Calu3 (cell line): ENCODE measurements around the gene IFI16. TPM values are rescaled to one million over a fixed set of nuclear protein-coding genes. Genes with fewer than 3 reads are reported as not detected.

Experiments
- BruUV-seq: library from RNA; stranded (reverse); fragments of 400-500 nt; replicated peaks from 2 replicates; lab custom pipeline; 2021; lab: Mats Ljungman, UMichigan
- CTCF ChIA-PET: fragments of 300-600 bp; sonication (Branson Sonifier 250); formaldehyde crosslinking; loops from one replicate; lab custom pipeline; 2022; ENCODE audit warnings: antibody characterized with exemption; lab: Charles Lee
- DNase-seq: peaks from one replicate; pipeline ENCODE4 v3.0.0; 2022
- H3K27ac Mint-ChIP-seq: one replicate; pipeline ENCODE4 v1.8.0; 2022; ENCODE audit warnings: mixed read lengths; ENCODE audit not compliant: unreplicated experiment
- H3K27me3 Mint-ChIP-seq: one replicate; pipeline ENCODE4 v1.8.0; 2022; ENCODE audit warnings: mixed read lengths; ENCODE audit not compliant: unreplicated experiment
- H3K36me3 Mint-ChIP-seq: one replicate; pipeline ENCODE4 v1.8.0; 2022; ENCODE audit warnings: mild to moderate bottlenecking, moderate library complexity, mixed read lengths; ENCODE audit not compliant: insufficient read depth, unreplicated experiment
- H3K4me1 Mint-ChIP-seq: one replicate; pipeline ENCODE4 v1.8.0; 2022; ENCODE audit warnings: mild to moderate bottlenecking, low read depth, mixed read lengths; ENCODE audit not compliant: unreplicated experiment
- H3K4me3 Mint-ChIP-seq: one replicate; pipeline ENCODE4 v1.8.0; 2022; ENCODE audit warnings: mild to moderate bottlenecking, low read depth, moderate library complexity, mixed read lengths; ENCODE audit not compliant: unreplicated experiment
- H3K9me3 Mint-ChIP-seq: one replicate; pipeline ENCODE4 v1.8.0; 2022; ENCODE audit warnings: low read depth, mixed read lengths; ENCODE audit not compliant: unreplicated experiment
- CTCF ChIP-seq: fragments of 200-600 bp; IDR thresholded peaks from one replicate; pipeline ENCODE4 v1.8.0; 2022; ENCODE audit warnings: antibody characterized with exemption; ENCODE audit not compliant: unreplicated experiment
- intact Hi-C: fragments of 100-400 bp; cut with micrococcal nuclease; formaldehyde crosslinking; loops from one replicate; pipeline ENCODE4 v1.10.0; 2022; ENCODE audit not compliant: unreplicated experiment
- total RNA-seq: library from RNA; stranded (reverse); gene quantifications from 2 replicates; pipeline ENCODE4 v1.2.3, GENCODE V29; 2022

Gene IFI16
- total RNA-seq, 1 experiment from 2014 or later, result 52.8 TPM

- Mint-ChIP-seq H3K27ac (no peak overlapping the region), H3K4me1 (no peaks in the 10 kb centered on the region), H3K4me3 (no peak overlapping the region), H3K27me3 (no peaks in the 10 kb centered on the region), H3K9me3 (peaks cover 2% of the 10 kb centered on the region), H3K36me3 (no peaks in the 10 kb centered on the region)
- no peak for TF ChIP-seq CTCF
- no peak for DNase-seq
- intact Hi-C loops, result no loop called here
- CTCF ChIA-PET, result no interaction called here
- no TSS peak for BruUV-seq
Observed at GRCh38 chr1:158992787-158993312, 16.9 kb upstream of the IFI16 start.

GRCh38 chr1:158996998-158997397, 12.7 kb upstream of the IFI16 start:
- no peak overlapping the region for H3K27ac Mint-ChIP-seq
- no peaks in the 10 kb centered on the region for H3K36me3 Mint-ChIP-seq
- no peaks in the 10 kb centered on the region for H3K27me3 Mint-ChIP-seq
- no TSS peak for BruUV-seq
- TF ChIP-seq CTCF, result no peak
- H3K4me3 Mint-ChIP-seq, result no peak overlapping the region
- no peak for DNase-seq
- peaks cover 29% of the 10 kb centered on the region for H3K4me1 Mint-ChIP-seq
- H3K9me3 Mint-ChIP-seq, result no peaks in the 10 kb centered on the region
- intact Hi-C loops, result loop anchor here (5.0 kb wide), 1 partner anchor 200 kb away; no protein-coding TSS in a partner anchor
- CTCF ChIA-PET, result interaction anchor here (0.8 kb wide), 1 partner anchor 793 kb away, joined by 3 read pairs; no protein-coding TSS in a partner anchor

- H3K27me3 Mint-ChIP-seq, result no peaks in the 10 kb centered on the region
- DNase-seq, result no peak
- H3K27ac Mint-ChIP-seq, result peak overlapping the region; percentile 38
- no peak for TF ChIP-seq CTCF
- intact Hi-C loops, result loop anchor here (2.0 to 5.0 kb wide), 5 partner anchors 201 to 873 kb away; no protein-coding TSS in a partner anchor
- H3K4me3 Mint-ChIP-seq, result peak overlapping the region; percentile 63
- H3K9me3 Mint-ChIP-seq, result no peaks in the 10 kb centered on the region
- no TSS peak for BruUV-seq
- peaks cover 29% of the 10 kb centered on the region for H3K4me1 Mint-ChIP-seq
- H3K36me3 Mint-ChIP-seq, result no peaks in the 10 kb centered on the region
- CTCF ChIA-PET, result interaction anchor here (1.0 to 1.3 kb wide), 5 partner anchors 11 to 1036 kb away, joined by 3 to 7 read pairs (median 3); partner anchors contain the start of gene IFI16
Observed at GRCh38 chr1:158998037-158998780, 11.5 kb upstream of the IFI16 start.

GRCh38 chr1:158998781-158999161, 10.9 kb upstream of the IFI16 start:
- intact Hi-C loops, result loop anchor here (1.0 to 5.0 kb wide), 6 partner anchors 74 to 874 kb away; no protein-coding TSS in a partner anchor
- Mint-ChIP-seq H3K36me3 (no peaks in the 10 kb centered on the region), H3K9me3 (no peaks in the 10 kb centered on the region), H3K27me3 (no peaks in the 10 kb centered on the region), H3K4me1 (peaks cover 29% of the 10 kb centered on the region), H3K27ac (peak overlapping the region; percentile 38), H3K4me3 (peak overlapping the region; percentile 63)
- CTCF ChIA-PET, result interaction anchor here (1.0 to 1.3 kb wide), 5 partner anchors 11 to 1036 kb away, joined by 3 to 7 read pairs (median 3); partner anchors contain the start of gene IFI16
- peak; percentile 83 for TF ChIP-seq CTCF
- peak; percentile 51 for DNase-seq
- BruUV-seq, result no TSS peak
